Loucy (cell line): ENCODE measurements around the gene STXBP1.

Experiments
- H2AFZ ChIP-seq: fragments of 200-600 bp; sonication (generic); 2 replicates; pipeline ENCODE4 v1.6.0; 2016; ENCODE audit warnings: antibody characterized with exemption, mild to moderate bottlenecking, low read length, moderate library complexity
- H3F3A ChIP-seq: fragments of 200-600 bp; 2 replicates; pipeline ENCODE4 v1.6.0; 2016; ENCODE audit warnings: antibody characterized with exemption, low read depth, mild to moderate bottlenecking
- H3K27me3 ChIP-seq: fragments of 200-600 bp; sonication (generic); 2 replicates; pipeline ENCODE4 v1.6.1; 2014; ENCODE audit warnings: low read length, mild to moderate bottlenecking; ENCODE audit not compliant: insufficient read depth, poor library complexity, severe bottlenecking
- H3K36me3 ChIP-seq: fragments of 200-600 bp; sonication (generic); 2 replicates; pipeline ENCODE4 v1.6.1; 2016; ENCODE audit warnings: low read length; ENCODE audit not compliant: insufficient read depth
- H3K4me1 ChIP-seq: fragments of 200-600 bp; sonication (generic); 2 replicates; pipeline ENCODE4 v1.5.1; 2014; ENCODE audit warnings: low read length, mild to moderate bottlenecking; ENCODE audit not compliant: insufficient read depth, poor library complexity, severe bottlenecking
- H3K4me2 ChIP-seq: fragments of 200-600 bp; sonication (generic); 2 replicates; pipeline ENCODE4 v1.6.0; 2014; ENCODE audit warnings: antibody characterized with exemption, low read length, low read depth, mild to moderate bottlenecking; ENCODE audit not compliant: poor library complexity, severe bottlenecking
- H3K4me3 ChIP-seq: fragments of 200-600 bp; sonication (generic); 2 replicates; pipeline ENCODE4 v1.5.1; 2014; ENCODE audit warnings: low read length, mild to moderate bottlenecking, mixed read lengths; ENCODE audit not compliant: poor library complexity, severe bottlenecking
- H3K79me2 ChIP-seq: fragments of 200-600 bp; sonication (generic); 2 replicates; pipeline ENCODE4 v1.6.1; 2014; ENCODE audit warnings: low read length; ENCODE audit not compliant: insufficient read depth
- H3K9ac ChIP-seq: fragments of 200-600 bp; sonication (generic); 2 replicates; pipeline ENCODE4 v1.6.0; 2014; ENCODE audit warnings: mild to moderate bottlenecking, low read depth, low read length, moderate library complexity; ENCODE audit not compliant: poor library complexity, severe bottlenecking
- H3K9me2 ChIP-seq: fragments of 200-600 bp; sonication (generic); replicated peaks from 2 replicates; pipeline ENCODE4 v1.6.1; 2016; ENCODE audit warnings: low read depth, low read length, mixed read lengths
- H3K9me3 ChIP-seq: fragments of 200-600 bp; sonication (generic); 2 replicates; pipeline ENCODE4 v1.6.1; 2014; ENCODE audit warnings: mild to moderate bottlenecking, antibody characterized with exemption, low read length, low read depth; ENCODE audit not compliant: insufficient read depth
- H4K20me1 ChIP-seq: fragments of 200-600 bp; sonication (generic); 2 replicates; pipeline ENCODE4 v1.6.0; 2014; ENCODE audit warnings: antibody characterized with exemption, low read length, mild to moderate bottlenecking; ENCODE audit not compliant: insufficient read depth, poor library complexity, severe bottlenecking
- CTCF ChIP-seq: fragments of 200-600 bp; sonication (generic); conservative IDR thresholded peaks from 2 replicates; pipeline ENCODE4 v1.5.1; 2014; ENCODE audit warnings: mild to moderate bottlenecking, antibody characterized with exemption, low read length
- EZH2phosphoT487 ChIP-seq: fragments of 200-600 bp; IDR thresholded peaks from 2 replicates; pipeline ENCODE4 v1.6.1; 2018; ENCODE audit warnings: antibody characterized with exemption, mild to moderate bottlenecking, moderate library complexity, borderline replicate concordance

Gene STXBP1

GRCh38 chr9:127700594-127701255 lies 88.6 kb downstream of the STXBP1 start:
- Histone ChIP-seq H3K4me1 (no peaks in the 10 kb centered on the region), H3F3A (no peaks in the 10 kb centered on the region), H3K4me2 (no peak overlapping the region), H3K9me3 (no peaks in the 10 kb centered on the region), H4K20me1 (no peaks in the 10 kb centered on the region), H3K79me2 (no peaks in the 10 kb centered on the region), H3K9ac (no peak overlapping the region), H3K36me3 (no peaks in the 10 kb centered on the region), H2AFZ (no peak overlapping the region), H3K9me2 (no peaks in the 10 kb centered on the region), H3K27me3 (no peaks in the 10 kb centered on the region), H3K4me3 (no peak overlapping the region)
- no peak for TF ChIP-seq CTCF
- TF ChIP-seq EZH2phosphoT487, result no peak

- H3K4me3 ChIP-seq, result no peak overlapping the region
- H3K9me2 ChIP-seq, result no peaks in the 10 kb centered on the region
- H3F3A ChIP-seq, result no peaks in the 10 kb centered on the region
- H3K36me3 ChIP-seq, result no peaks in the 10 kb centered on the region
- no peak overlapping the region for H3K4me2 ChIP-seq
- TF ChIP-seq CTCF (no peak), EZH2phosphoT487 (no peak)
- H3K27me3 ChIP-seq, result no peaks in the 10 kb centered on the region
- H3K9me3 ChIP-seq, result no peaks in the 10 kb centered on the region
- H3K79me2 ChIP-seq, result no peaks in the 10 kb centered on the region
- H2AFZ ChIP-seq, result no peak overlapping the region
- H3K9ac ChIP-seq, result no peak overlapping the region
- H3K4me1 ChIP-seq, result peaks cover 5% of the 10 kb centered on the region
- H4K20me1 ChIP-seq, result no peaks in the 10 kb centered on the region
These were observed 91.3 kb downstream of the STXBP1 start for GRCh38 chr9:127703289-127703946.

- Histone ChIP-seq H3F3A (no peaks in the 10 kb centered on the region), H3K9me3 (no peaks in the 10 kb centered on the region), H3K4me2 (no peak overlapping the region), H3K79me2 (no peaks in the 10 kb centered on the region), H3K36me3 (no peaks in the 10 kb centered on the region), H3K9ac (no peak overlapping the region), H3K4me3 (no peak overlapping the region), H2AFZ (no peak overlapping the region), H3K9me2 (no peaks in the 10 kb centered on the region), H3K4me1 (peaks cover 11% of the 10 kb centered on the region), H3K27me3 (no peaks in the 10 kb centered on the region), H4K20me1 (no peaks in the 10 kb centered on the region)
- no peak for TF ChIP-seq CTCF
- TF ChIP-seq EZH2phosphoT487, result no peak
These were observed 93.7 kb downstream of the STXBP1 start for GRCh38 chr9:127705577-127706379.
